NCI-H748 treated with DMSO at 0.1 percent for 48 hours (cell line): ENCODE results near the gene ANKRD49.
"Not testable (repeated sequence)": the region's sequence is repeated elsewhere in the genome, so short reads cannot be mapped to it uniquely, and the experiment has no call there.

Experiments
- DNase-seq: peaks from one replicate; lab custom pipeline; 2025; lab: John Stamatoyannopoulos, UW

Gene ANKRD49, protein sequence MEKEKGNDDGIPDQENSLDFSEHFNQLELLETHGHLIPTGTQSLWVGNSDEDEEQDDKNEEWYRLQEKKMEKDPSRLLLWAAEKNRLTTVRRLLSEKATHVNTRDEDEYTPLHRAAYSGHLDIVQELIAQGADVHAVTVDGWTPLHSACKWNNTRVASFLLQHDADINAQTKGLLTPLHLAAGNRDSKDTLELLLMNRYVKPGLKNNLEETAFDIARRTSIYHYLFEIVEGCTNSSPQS

DNA sequence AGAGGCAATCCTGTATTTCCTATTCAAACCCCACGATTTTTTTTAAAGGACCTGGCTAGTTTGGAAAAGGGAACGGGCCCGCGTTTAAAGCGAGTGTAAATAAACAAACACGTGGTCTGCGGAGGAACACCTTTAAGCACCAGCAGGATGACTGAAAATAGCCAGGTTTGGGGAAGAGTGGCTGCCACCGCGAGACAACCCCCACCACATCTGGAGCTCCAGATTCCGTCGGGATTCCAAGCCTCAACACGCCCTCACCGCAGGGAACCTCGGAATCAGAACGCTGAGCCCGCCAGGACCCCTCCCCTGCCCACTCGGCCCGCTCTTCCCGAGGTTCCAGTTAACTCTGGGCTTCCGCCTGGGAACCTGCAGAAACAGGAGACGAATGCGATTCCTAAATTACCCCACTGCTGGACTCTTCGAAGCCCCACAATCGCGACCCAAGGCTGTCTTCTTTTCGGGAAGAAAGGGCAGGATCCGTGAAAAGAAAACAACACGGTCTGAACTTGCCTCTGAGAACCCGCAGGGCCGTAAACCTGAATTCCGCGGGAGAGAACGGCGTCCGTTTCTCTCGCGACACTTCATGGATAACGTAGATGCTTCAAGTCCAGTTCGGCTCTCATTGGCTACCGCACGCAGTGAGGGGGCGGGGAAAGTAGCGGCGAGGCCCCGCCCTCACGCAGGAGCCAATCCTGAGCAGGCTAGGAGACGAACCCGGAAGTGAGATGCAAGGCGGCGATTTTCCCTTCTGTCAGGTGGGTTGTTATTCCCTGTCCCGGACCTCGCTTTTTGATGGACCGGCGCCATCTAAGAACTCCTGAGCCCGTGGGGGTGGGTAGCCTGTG is at the start of gene ANKRD49, which contains the start of gene MRE11:
ANKRD49 (plus strand) TSS at position 704 of the 845 bp plus-strand sequence. CDS start 2,710 bp downstream, outside the sequence.
MRE11 (minus strand) TSS at position 564 of the 845 bp plus-strand sequence. CDS start 1,043 bp downstream, outside the sequence.
- DNase-seq = peak; percentile 77

DNA sequence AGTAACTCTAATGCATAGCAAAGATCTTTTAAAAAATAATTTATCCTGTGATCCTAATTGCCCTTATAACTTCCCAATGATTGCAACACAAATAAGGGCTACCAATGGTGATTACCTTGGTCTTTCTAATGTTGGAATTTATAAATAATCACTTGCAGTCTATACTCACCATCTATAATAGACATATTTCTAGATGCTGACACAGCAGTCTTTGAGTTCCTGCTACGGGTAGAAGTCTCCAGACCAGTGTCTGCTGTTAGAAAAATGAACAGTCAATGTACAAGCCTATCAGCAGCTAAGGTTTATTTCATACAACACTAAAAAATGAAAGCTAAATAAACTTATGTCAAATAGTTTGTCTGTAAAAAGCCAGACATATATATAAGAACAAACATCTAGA is 48.1 kb upstream of the ANKRD49 start:
- DNase-seq = no peak

DNA sequence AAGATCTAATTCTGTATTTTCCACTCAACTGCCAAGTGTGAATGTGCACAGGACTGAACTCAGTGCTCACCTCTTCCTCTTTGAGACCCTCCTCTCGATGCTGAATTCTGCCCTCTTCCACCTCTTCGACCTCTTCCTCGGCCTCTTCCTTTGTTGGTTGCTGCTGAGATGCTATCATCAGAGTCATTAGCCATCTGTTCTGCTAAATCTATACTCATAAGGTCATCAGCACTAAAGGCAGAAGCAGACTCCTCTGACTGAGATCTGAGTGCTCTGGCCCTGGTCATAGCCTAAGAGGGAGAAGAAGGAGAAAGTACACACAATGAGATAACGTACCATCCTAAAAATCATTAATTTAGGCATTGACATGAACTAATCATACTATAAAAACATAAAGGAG is 46.6 kb upstream of the ANKRD49 start:
- no peak for DNase-seq

DNA sequence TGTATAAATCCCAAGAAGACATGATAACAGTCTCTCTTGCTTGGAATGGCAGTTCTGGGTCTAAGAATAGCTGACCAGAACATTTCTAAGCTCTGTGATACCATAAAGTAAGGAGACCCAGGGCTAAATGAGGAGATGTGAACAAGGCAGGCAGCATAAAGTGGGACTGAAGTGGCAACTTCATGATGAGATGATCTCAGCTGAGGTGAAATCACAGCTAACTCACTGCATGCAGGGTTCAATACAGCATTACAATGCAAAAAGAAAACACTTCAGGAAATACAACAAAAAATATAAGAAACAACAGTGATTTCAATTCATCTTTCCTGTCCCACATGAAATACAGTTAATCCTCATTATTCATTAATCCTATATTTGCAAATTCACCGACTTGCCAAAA is 44.8 kb upstream of the ANKRD49 start:
- DNase-seq = no peak

DNA sequence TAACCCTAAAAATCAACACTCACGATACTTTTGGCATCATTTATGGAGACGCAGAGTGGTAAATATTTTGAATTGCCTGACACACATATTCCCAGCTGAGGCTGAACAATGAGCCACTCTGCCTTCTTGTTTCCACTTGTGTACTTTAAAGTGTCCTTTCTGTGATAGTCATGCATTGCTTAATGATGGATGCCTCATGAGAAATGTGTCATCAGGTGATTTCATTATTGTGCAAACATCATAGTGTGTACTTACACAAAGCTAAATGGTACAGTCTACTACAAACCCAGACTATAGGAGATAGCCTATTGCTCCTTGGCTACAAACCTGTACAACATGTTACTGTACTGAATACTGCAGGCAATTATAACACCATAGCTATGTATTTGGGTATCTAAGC is 44.3 kb upstream of the ANKRD49 start:
- no peak for DNase-seq

DNA sequence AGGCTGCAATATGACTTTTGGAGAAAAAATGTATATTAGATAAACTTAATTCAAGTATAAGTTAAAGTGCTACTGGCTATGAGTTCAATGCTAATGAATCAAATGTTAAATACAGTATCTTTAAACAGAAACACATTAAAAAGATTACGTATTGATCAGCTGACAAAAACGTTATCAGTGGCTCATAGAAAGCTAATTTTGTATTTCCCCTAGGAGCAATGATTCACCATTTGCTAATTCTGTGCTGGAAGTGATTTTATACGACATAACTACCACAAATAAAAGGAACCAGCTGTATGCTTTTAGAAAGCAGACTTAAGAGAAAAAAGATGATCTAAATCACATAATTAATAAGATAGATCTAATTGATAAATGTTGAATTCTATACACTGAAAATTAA is 43.7 kb upstream of the ANKRD49 start:
- no peak for DNase-seq

DNA sequence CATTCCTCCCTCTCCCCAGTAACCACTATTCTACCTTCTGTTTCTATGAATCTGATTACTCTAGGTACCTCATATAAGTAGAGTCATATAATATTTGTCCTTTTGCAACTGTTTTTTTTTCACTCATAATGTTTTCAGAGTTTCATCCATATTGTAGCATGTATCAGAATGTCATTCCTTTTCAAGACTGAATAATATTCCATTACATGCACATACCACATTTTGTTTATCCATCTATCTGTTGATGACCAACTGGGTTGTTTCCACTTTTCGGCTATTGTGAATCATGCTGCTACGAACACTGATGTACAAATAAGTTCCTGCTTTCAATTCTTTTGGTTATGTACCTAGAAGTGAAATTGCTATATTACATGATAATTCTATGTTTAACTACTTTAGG is 40.8 kb upstream of the ANKRD49 start:
- DNase-seq = no peak

DNA sequence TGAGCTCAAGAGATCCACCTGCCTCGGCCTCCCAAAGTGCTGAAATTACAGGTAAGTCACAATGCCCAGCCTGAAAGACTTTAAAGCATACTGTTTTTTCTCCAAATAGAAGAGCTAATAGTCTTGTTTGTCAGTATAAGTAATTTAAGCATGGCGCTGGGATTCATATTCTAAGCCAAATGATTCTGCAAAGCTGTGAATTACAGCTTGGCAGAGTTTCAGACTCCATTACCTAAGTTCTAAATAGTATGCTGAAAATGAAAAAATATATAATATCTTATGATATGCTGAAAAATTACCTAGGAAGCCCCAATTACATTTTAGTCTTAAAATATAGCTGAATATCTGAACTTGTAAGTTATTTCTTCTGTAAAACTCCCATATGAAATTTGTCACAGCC is 39.5 kb upstream of the ANKRD49 start:
- DNase-seq = no peak

DNA sequence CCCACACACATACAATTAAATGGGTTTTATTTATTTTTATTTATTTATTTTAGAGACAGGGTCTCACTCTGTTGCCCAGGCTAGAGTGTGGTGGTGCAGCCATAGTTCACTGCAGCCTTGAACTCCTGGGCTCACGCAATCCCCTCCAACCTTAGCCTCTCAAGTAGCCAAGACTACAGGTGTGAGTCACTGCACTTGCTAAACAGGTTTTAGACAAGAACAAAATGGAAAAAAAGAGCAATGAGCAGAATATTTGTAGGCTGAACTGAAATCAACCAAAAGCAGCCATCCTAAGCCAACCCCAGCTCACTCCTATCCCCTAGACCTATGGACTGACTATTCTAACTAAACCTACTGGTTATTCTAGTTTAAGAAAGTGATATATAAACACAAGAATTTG is 37.9 kb upstream of the ANKRD49 start:
- DNase-seq = no peak

DNA sequence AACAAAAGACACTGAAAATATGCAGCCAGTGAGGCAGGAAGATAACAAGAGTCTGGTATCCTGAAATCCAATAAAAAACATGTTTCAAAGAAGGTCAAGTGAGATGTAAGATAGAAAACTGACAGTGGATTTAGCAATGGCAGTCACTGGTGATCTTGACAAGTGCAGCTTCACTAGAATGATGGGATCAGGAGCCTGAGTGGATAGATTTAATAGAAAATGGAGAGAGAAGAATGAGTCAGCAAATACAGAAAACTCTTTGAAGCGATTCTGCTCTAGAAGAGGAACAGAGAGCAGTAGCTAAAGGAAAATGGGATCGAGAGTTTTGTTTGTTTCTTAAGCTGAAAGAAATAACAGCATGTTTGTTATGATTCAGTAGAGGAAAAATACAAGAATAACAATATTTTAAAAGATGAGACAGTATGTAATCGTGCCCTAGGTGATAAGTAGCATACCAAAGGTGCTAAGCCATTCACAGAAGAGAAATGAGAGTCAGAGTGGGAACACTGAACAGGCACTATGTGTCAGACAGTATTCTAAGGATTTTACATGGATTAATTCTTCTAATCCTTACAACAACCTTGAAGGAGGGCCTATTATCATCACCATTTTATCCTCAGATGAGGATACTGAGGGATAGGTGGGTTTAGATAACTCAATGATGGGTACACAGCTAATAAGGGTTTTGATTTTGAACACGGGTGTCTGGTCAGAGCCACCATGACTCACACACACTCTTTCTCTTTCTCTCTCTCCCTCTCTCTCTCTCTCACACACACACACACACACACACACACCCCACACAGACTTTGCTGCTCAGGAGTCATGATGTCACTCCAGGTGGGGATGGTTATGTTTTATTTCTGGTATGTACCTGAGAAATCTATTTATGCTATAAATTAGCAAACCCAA is 36.4 kb upstream of the ANKRD49 start:
- DNase-seq = no peak

DNA sequence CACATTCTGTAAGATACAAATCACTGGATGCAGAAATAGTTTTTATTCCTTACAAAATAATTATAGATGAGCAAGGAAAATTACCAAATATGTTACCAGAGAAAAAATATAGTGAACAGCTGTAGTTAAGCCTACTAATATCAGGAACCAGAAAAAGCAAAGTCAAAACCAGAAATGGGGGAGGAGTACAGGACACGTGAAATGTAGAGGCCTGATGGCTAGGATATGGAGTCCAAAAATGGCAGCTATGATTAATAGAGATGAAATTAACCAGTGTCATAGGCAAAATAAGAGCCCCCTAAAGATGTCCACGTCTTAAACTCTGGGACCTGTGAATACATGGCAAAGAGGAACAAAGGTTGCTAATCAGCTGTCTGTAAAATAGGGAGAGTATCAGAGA is 34.2 kb upstream of the ANKRD49 start:
- no peak for DNase-seq

DNA sequence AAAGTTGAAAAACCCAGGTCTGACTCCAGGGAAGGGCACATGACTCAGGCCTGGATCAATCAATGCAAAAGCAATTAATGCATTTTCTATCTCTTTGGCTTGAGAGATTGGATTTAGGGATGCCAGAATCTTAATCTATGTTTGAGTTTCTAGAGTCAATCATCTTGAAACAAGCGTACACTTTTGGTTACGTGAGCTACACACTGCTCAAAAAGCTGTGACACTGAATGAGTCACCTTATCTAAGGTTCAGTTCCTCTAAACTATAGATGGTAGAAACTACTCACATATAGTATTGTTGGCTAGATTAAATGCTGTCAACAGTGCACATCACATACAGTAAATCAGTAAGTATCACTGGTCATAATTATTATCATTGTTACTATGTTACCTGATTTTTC is 24.4 kb upstream of the ANKRD49 start:
- no peak for DNase-seq

DNA sequence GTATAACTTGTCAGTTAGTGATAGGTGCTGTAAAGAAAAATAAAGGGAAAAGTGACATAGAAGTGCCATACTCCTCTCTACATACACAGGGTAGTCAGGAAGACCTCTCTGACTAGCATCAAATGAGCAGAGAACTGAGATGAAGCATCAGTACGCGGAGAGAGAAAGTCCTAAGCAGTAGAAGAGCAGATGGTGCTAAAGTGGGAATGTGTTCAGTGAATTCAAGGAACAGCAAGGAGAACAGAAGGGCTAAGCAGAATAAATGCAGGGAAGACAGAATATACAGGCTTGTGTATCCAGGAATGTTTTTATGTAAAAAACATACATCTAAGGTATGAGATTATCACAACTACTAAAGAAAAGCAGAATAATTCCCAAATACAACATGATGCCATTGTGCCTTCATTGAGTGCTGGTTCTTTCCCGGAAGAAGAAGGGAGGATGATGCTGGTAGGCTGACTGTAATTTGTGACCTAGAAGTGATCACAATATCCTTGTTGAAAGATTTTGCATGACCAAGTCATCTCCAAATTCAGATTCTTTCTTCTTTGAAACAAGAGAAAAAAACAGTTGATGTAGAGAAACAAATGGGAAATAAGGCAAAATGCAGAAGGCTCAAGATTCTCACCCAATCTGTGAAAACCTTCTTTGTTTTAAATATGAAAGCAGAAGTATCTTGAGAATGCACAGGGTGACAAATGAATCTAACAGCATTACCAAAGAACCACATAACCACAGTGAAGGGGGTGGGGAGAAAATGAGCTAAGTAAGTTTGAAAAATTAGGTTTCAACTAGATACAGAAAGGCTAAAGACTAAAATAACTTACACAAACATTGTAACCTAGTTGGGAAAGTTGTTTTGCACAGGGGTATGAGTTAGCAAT is 20.6 kb upstream of the ANKRD49 start:
- no peak for DNase-seq

DNA sequence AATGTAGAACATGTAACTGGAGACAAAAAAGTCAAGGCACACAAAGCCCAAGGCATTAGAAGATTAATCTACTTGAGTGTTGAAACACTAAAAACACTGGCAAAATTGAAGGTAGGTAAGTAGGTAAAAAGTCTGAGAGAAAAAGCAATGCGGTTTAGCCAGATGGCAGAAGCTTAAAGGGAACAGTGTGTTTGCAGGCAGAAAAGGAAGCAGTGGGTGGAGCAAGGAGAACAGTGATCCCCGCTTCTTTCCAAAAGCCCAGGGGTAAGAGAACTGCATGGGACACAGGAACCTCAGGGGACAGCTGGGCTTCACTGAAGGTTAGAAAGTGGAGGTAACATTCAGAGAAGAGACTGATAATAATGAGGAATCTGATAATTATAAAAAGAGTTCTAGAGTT is 16.2 kb upstream of the ANKRD49 start:
- no peak for DNase-seq

DNA sequence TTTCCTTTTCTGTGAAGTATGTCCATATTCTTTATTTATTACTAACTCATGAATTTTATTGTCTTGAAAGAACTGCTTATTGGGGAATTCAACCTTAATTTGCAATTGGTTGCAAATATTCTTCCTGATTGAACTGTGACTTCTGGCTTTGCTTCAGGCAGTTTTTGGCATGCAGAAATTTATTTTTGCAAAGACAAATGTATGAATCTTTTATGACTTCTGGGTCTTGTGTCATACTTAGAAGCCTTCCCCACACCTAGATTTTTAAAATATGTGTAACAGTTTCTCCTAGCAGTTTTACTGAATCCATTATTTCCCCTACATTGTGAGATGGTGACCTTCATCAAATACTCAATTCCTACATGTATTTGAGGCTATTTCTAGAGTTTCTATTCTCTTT is 12.4 kb upstream of the ANKRD49 start:
- no peak for DNase-seq

DNA sequence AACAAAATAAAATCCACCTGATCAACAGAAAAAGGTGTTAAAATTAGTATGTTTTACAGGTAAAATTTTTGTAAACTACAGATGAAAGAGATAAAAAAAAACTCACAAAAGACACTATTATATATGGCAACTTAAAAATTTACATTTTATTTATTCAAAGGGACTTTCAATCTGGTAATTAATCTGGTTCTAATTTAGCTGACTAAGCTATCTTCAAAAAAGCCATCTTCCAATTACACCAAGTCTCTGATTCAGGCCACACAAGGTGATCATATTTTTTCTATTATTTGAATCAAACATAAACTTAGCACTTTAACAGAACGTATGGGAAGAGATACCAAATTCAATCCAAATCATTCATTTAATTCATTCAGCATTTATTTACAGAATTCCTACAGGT is 7.7 kb upstream of the ANKRD49 start:
- DNase-seq = no peak

DNA sequence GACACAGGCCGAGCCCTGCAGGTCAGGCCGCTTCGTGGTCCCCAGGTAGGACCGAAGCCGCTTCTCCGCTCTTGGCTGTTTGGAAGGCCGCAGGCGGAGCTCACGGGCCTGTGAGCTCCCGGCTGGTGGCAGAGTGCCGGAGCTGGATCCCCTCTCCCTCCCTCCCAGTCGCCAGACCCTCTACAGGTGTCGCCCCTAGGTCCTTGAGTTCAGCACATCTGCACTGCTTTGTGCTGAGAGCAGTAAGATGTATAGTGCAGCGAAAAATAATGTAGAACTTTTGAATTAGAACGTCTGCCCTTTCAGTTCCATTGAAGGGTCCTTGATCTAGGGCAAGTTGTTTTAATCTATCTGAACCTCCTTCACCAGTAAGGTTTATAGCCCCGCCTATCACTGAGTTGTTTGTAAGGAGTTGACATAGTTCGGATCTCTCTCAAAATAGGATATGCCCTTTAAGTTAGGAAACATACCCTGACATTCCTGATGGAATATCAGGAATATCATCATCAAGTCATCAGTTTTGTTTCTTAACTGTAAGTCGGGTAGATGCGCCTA is 419 bp downstream of the ANKRD49 start:
- no peak for DNase-seq

DNA sequence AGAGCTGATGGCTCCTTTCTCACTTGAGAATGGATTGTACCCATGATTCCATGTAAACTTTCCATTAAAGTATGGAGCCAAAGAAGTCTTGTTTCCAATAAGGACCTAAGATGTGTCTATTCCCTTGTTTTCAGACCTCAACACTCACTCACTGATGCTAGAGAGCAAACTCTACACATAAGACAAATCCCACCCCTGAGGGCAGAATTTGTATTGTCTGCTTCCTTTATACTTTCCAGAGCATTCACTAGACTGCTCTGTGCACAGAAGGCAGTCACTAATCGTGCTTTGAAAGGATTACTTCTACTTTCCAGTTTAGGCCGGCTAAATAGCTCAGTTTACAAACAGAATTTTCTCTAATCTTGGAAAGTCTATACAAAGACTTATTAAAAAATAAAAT is 6.4 kb downstream of the ANKRD49 start:
- DNase-seq = no peak

DNA sequence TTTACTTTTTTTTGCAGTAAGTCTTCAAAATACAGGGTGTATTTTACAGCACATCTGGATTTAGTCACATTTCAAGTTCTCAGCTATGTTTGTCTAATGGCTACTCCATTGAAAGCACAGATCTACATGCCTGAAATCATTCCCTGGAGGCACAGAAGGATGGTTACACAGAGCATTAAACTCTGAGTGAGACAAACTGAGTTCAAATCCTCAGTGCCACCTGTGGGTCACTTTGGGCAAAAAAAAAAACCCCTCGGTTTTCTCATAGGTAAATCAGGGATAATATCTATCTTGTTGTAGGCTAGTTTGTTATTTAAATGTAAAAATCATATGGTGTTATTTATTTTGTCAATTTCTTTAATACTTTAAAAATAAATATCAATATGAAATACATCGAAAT is 7.7 kb downstream of the ANKRD49 start:
- no peak for DNase-seq

DNA sequence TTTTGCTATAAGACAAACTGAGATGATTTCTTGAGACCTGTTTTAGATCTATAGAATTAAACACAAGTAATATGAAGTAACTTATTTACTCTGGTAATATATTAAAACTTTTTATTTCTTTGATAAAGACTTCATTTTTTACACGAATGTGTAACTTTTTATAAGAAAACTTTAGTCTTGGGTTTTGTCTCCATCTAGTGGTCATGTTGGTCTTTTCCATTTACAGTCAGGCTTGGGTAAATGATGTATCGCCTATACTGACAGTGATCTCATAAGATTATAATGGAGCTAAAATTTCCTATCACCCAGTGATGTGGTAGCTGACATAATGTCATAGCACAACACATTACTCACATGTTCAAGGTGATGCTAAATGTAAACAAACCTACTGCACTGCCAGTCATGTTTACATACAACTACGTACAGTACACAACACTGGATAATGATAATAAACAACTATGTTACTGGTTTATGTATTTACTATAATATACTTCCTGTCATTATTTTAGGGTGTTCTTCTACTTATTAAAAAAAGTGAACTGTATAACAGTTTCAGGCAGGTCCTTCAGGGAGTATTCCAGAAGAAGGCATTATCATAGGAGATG is 11.0 kb downstream of the ANKRD49 start:
- DNase-seq = peak; percentile 14

DNA sequence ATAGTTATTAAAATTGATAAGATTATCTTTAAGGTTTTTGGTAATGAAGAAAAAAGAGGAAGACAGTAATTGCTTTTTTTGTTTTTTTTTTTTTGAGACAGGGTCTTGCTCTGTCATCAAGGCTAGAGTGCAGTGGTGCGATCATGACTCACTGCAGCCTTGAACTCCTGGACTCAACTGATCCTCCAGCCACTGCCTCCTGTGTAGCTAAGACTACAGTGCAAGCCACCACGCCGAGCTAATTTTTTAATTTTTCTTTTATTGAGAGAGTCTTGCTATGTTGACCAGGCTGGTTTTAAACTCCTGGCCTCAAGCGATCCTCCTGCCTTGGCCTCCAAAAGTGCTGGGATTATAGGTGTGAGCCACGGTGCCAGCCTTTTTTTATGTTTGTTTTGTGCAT is 12.7 kb downstream of the ANKRD49 start:
- not testable (repeated sequence) for DNase-seq
